Skeletal muscle tissue (tissue), 4 donors: ENCODE data around the gene UGT1A6. TPM values are rescaled to one million over a fixed set of nuclear protein-coding genes. Genes with fewer than 3 reads are reported as not detected.

Source experiments
- H3K27ac ChIP-seq: one replicate; pipeline ENCODE4 v1.7.0; 2013; ENCODE audit warnings: mild to moderate bottlenecking, low read depth, low read length, inconsistent platforms
- H3K27me3 ChIP-seq, 3 donors: one replicate each; pipeline ENCODE4 v1.7.0; 2013; ENCODE audit warnings: low read length in 3 of 3; ENCODE audit not compliant: control insufficient read depth in 3 of 3, insufficient read depth in 3 of 3
- H3K36me3 ChIP-seq, 3 donors: one replicate each; pipeline ENCODE4 v1.7.0; 2013; ENCODE audit warnings: low read length in 3 of 3; ENCODE audit not compliant: control insufficient read depth in 3 of 3, insufficient read depth in 3 of 3
- H3K4me1 ChIP-seq, 3 donors: one replicate each; pipeline ENCODE4 v1.7.0; 2013; ENCODE audit warnings: low read length in 3 of 3, mild to moderate bottlenecking in 3 of 3; ENCODE audit not compliant: control insufficient read depth in 3 of 3, insufficient read depth in 3 of 3
- H3K4me3 ChIP-seq, 3 donors: one replicate each; pipeline ENCODE4 v1.7.0; 2013; ENCODE audit warnings: low read length in 3 of 3
- H3K9ac ChIP-seq, 3 donors: one replicate each; pipeline ENCODE4 v1.7.0; 2013; ENCODE audit warnings: low read length in 3 of 3, mild to moderate bottlenecking in 3 of 3, moderate library complexity in 2 of 3, low read depth in 1 of 3
- H3K9me3 ChIP-seq, 3 donors: one replicate each; pipeline ENCODE4 v1.7.0; 2013; ENCODE audit warnings: low read length in 3 of 3; ENCODE audit not compliant: control insufficient read depth in 3 of 3
- total RNA-seq: library from RNA; depleted of rRNA; stranded (reverse); fragments of >200 nt; gene quantifications from one replicate; pipeline ENCODE4 v1.2.3, GENCODE V29; 2014
- donor health status: Osteomylitis.

The UGT1A6 gene
- total RNA-seq, 1 donor from 2014 or later, result 0.52 TPM

GRCh38 chr2:233760043-233760442, 67.4 kb downstream of the UGT1A6 start, which contains the start of gene UGT1A1:
Gene UGT1A1 (plus strand): TSS chr2:233760270. CDS start chr2:233760288, 18 bp downstream.
- H3K4me1 ChIP-seq, result no peaks in the 10 kb centered on the region
- H3K4me3 ChIP-seq, result no peak within 1 kb of the TSS
- no peak within 1 kb of the TSS for H3K27ac ChIP-seq
- H3K36me3 ChIP-seq, result no peaks in the 10 kb centered on the region
- H3K27me3 ChIP-seq, result peaks cover 0 to 2% (median 0%) of the 10 kb centered on the region in 3 donors
- peaks cover 0 to under 1% (median 0%) of the 10 kb centered on the region in 3 donors for H3K9me3 ChIP-seq
- no peak within 1 kb of the TSS for H3K9ac ChIP-seq

GRCh38 chr2:233761040-233761769, 68.5 kb downstream of the UGT1A6 start:
- no peak overlapping the region for H3K4me3 ChIP-seq
- H3K9me3 ChIP-seq, result no peaks in the 10 kb centered on the region
- no peaks in the 10 kb centered on the region for H3K36me3 ChIP-seq
- no peak overlapping the region for H3K9ac ChIP-seq
- no peak overlapping the region for H3K27ac ChIP-seq
- peaks cover 0 to 2% (median 0%) of the 10 kb centered on the region in 3 donors for H3K27me3 ChIP-seq
- H3K4me1 ChIP-seq, result no peaks in the 10 kb centered on the region

GRCh38 chr2:233764264-233764663, 71.6 kb downstream of the UGT1A6 start:
- H3K4me1 ChIP-seq, result no peaks in the 10 kb centered on the region
- H3K9ac ChIP-seq, result no peak overlapping the region
- peaks cover 0 to 2% (median 0%) of the 10 kb centered on the region in 3 donors for H3K27me3 ChIP-seq
- H3K9me3 ChIP-seq, result no peaks in the 10 kb centered on the region
- no peak overlapping the region for H3K4me3 ChIP-seq
- no peaks in the 10 kb centered on the region for H3K36me3 ChIP-seq
- H3K27ac ChIP-seq, result no peak overlapping the region

- H3K4me1 ChIP-seq, result no peaks in the 10 kb centered on the region
- no peaks in the 10 kb centered on the region for H3K36me3 ChIP-seq
- no peaks in the 10 kb centered on the region for H3K9me3 ChIP-seq
- H3K27me3 ChIP-seq, result peaks cover 0 to 2% (median 0%) of the 10 kb centered on the region in 3 donors
- H3K4me3 ChIP-seq, result no peak overlapping the region
- no peak overlapping the region for H3K9ac ChIP-seq
- no peak overlapping the region for H3K27ac ChIP-seq
Measured at GRCh38 chr2:233764761-233765160, 72.1 kb downstream of the UGT1A6 start.

GRCh38 chr2:233766416-233766815, 73.7 kb downstream of the UGT1A6 start:
- Histone ChIP-seq H3K4me3 (no peak overlapping the region), H3K4me1 (no peaks in the 10 kb centered on the region), H3K9ac (no peak overlapping the region), H3K36me3 (no peaks in the 10 kb centered on the region), H3K27ac (no peak overlapping the region), H3K27me3 (peaks cover 0 to 2% (median 0%) of the 10 kb centered on the region in 3 donors), H3K9me3 (no peaks in the 10 kb centered on the region)

GRCh38 chr2:233768076-233768475, 75.4 kb downstream of the UGT1A6 start:
- peaks cover 0 to 7% (median 0%) of the 10 kb centered on the region in 3 donors for H3K27me3 ChIP-seq
- no peaks in the 10 kb centered on the region for H3K9me3 ChIP-seq
- H3K4me3 ChIP-seq, result no peak overlapping the region
- no peak overlapping the region for H3K9ac ChIP-seq
- H3K36me3 ChIP-seq, result no peaks in the 10 kb centered on the region
- no peak overlapping the region for H3K27ac ChIP-seq
- no peaks in the 10 kb centered on the region for H3K4me1 ChIP-seq

GRCh38 chr2:233769260-233769659, 76.6 kb downstream of the UGT1A6 start:
- Histone ChIP-seq H3K4me1 (no peaks in the 10 kb centered on the region), H3K27me3 (peaks cover 0 to 7% (median 0%) of the 10 kb centered on the region in 3 donors), H3K9ac (no peak overlapping the region), H3K4me3 (no peak overlapping the region), H3K27ac (no peak overlapping the region), H3K36me3 (no peaks in the 10 kb centered on the region), H3K9me3 (no peaks in the 10 kb centered on the region)

- H3K9me3 ChIP-seq, result peaks cover 0 to 1% (median 1%) of the 10 kb centered on the region in 3 donors
- no peak overlapping the region for H3K27ac ChIP-seq
- H3K4me1 ChIP-seq, result no peaks in the 10 kb centered on the region
- H3K4me3 ChIP-seq, result no peak overlapping the region
- H3K36me3 ChIP-seq, result no peaks in the 10 kb centered on the region
- no peak overlapping the region for H3K9ac ChIP-seq
- H3K27me3 ChIP-seq, result peaks cover 0 to 7% (median 4%) of the 10 kb centered on the region in 3 donors
Measured at GRCh38 chr2:233772153-233772552, 79.5 kb downstream of the UGT1A6 start.

GRCh38 chr2:233772583-233772982, 79.9 kb downstream of the UGT1A6 start:
- Histone ChIP-seq H3K27me3 (peaks cover 0 to 7% (median 5%) of the 10 kb centered on the region in 3 donors), H3K4me3 (no peak overlapping the region), H3K27ac (no peak overlapping the region), H3K4me1 (no peaks in the 10 kb centered on the region), H3K36me3 (no peaks in the 10 kb centered on the region), H3K9me3 (peaks cover 0 to 4% (median 3%) of the 10 kb centered on the region in 3 donors), H3K9ac (no peak overlapping the region)

- H3K9ac ChIP-seq, result no peak overlapping the region
- peaks cover 0 to 7% (median 5%) of the 10 kb centered on the region in 3 donors for H3K27me3 ChIP-seq
- no peaks in the 10 kb centered on the region for H3K4me1 ChIP-seq
- H3K36me3 ChIP-seq, result no peaks in the 10 kb centered on the region
- H3K9me3 ChIP-seq, result peaks cover 1 to 4% (median 3%) of the 10 kb centered on the region in 3 donors
- H3K27ac ChIP-seq, result no peak overlapping the region
- no peak overlapping the region for H3K4me3 ChIP-seq
Measured at GRCh38 chr2:233773854-233774253, 81.2 kb downstream of the UGT1A6 start.
